Panc1 (cell line): ENCODE data around the gene INPP5A. TPM values are rescaled to one million over a fixed set of nuclear protein-coding genes. Genes with fewer than 3 reads are reported as not detected.

Source experiments
- ATAC-seq: fragments of 200-7000 bp; cut with Tn5 transposase; 2 replicates; pipeline ENCODE4 v1.9.1; 2020; ENCODE audit warnings: mild to moderate bottlenecking, moderate library complexity
- BruUV-seq: library from RNA; stranded (reverse); fragments of 400-500 nt; replicated peaks from 2 replicates; lab custom pipeline; 2021; lab: Mats Ljungman, UMichigan
- CTCF ChIA-PET: fragments of 300-600 bp; sonication (Branson Sonifier 250); formaldehyde crosslinking; loops from one replicate; lab custom pipeline; 2022; ENCODE audit warnings: antibody characterized with exemption; lab: Charles Lee
- POLR2A ChIA-PET: fragments of 300-600 bp; sonication (Branson Sonifier 250); formaldehyde crosslinking; loops from one replicate; lab custom pipeline; 2022; ENCODE audit warnings: antibody characterized with exemption; lab: Charles Lee
- DNase-seq: peaks from one replicate; pipeline ENCODE4 v3.0.0-alpha.2; 2010; ENCODE audit warnings: low read depth, low spot score
- H3K27ac ChIP-seq: 2 replicates; pipeline ENCODE4 v1.5.1; 2011; ENCODE audit warnings: mild to moderate bottlenecking, low read length, inconsistent platforms
- H3K27me3 ChIP-seq: fragments of 200-500 bp; sonication (Bioruptor generic); 2 replicates; pipeline ENCODE4 v1.6.0; 2014; ENCODE audit warnings: low read length, inconsistent platforms; ENCODE audit not compliant: control insufficient read depth, insufficient read depth
- H3K36me3 ChIP-seq: fragments of 200-500 bp; sonication (Bioruptor generic); 2 replicates; pipeline ENCODE4 v1.5.1; 2014; ENCODE audit warnings: inconsistent platforms, mild to moderate bottlenecking, low read length, moderate library complexity; ENCODE audit not compliant: control insufficient read depth, insufficient read depth
- H3K4me1 ChIP-seq: 2 replicates; pipeline ENCODE4 v1.5.1; 2011; ENCODE audit warnings: inconsistent platforms, mild to moderate bottlenecking, low read length, moderate library complexity; ENCODE audit not compliant: control insufficient read depth, insufficient read depth
- H3K4me3 ChIP-seq, 2 experiments: 2 replicates each; pipeline ENCODE4 v1.5.1; 2011 to 2012; ENCODE audit warnings: low read depth in 2 of 2, low read length in 2 of 2, mild to moderate bottlenecking in 2 of 2, inconsistent platforms in 1 of 2, moderate library complexity in 1 of 2
- H3K9me3 ChIP-seq: fragments of 200-500 bp; sonication (Bioruptor generic); 2 replicates; pipeline ENCODE4 v1.5.1; 2014; ENCODE audit warnings: low read depth, mild to moderate bottlenecking, inconsistent platforms, low read length, moderate library complexity; ENCODE audit not compliant: control insufficient read depth, insufficient read depth
- CTCF ChIP-seq: fragments of 450-650 bp; IDR thresholded peaks from 2 replicates; pipeline ENCODE4 v1.5.1; 2017; ENCODE audit warnings: mild to moderate bottlenecking
- POLR2AphosphoS5 ChIP-seq: IDR thresholded peaks from 2 replicates; pipeline ENCODE4 v1.6.1; 2012; ENCODE audit warnings: mild to moderate bottlenecking, low read depth, low read length, moderate library complexity
- REST ChIP-seq, 2 experiments: IDR thresholded peaks; 2 replicates each; pipeline ENCODE4 v1.6.1; 2011 to 2012; ENCODE audit warnings: low read depth in 2 of 2, control low read depth in 1 of 2, low read length in 1 of 2, mild to moderate bottlenecking in 1 of 2, moderate library complexity in 1 of 2; ENCODE audit not compliant: insufficient read depth in 1 of 2
- SIN3A ChIP-seq: IDR thresholded peaks from 2 replicates; pipeline ENCODE4 v1.6.1; 2012; ENCODE audit warnings: low read depth, mild to moderate bottlenecking, low read length, moderate library complexity, borderline replicate concordance; ENCODE audit not compliant: insufficient read depth
- TCF7L2 ChIP-seq: IDR thresholded peaks from 2 replicates; pipeline ENCODE4 v1.6.1; 2011; ENCODE audit warnings: mild to moderate bottlenecking, low read depth, low read length, inconsistent platforms
- in situ Hi-C: cut with HindIII; loops from 2 replicates; pipeline ENCODE4 v1.10.0; 2016; ENCODE audit warnings: low sequenced_read_pairs, low pct_unique_long_range_greater_than_20kb
- intact Hi-C: fragments of 100-400 bp; cut with micrococcal nuclease; formaldehyde crosslinking; loops from one replicate; pipeline ENCODE4 v1.10.0; 2022; ENCODE audit not compliant: unreplicated experiment
- total RNA-seq: library from RNA; stranded (reverse); gene quantifications from one replicate; pipeline ENCODE4 v1.2.1, GENCODE V29; 2021; ENCODE audit not compliant: unreplicated experiment

INPP5A gene
- total RNA-seq, 1 experiment from 2014 or later: 60.0 TPM

DNA sequence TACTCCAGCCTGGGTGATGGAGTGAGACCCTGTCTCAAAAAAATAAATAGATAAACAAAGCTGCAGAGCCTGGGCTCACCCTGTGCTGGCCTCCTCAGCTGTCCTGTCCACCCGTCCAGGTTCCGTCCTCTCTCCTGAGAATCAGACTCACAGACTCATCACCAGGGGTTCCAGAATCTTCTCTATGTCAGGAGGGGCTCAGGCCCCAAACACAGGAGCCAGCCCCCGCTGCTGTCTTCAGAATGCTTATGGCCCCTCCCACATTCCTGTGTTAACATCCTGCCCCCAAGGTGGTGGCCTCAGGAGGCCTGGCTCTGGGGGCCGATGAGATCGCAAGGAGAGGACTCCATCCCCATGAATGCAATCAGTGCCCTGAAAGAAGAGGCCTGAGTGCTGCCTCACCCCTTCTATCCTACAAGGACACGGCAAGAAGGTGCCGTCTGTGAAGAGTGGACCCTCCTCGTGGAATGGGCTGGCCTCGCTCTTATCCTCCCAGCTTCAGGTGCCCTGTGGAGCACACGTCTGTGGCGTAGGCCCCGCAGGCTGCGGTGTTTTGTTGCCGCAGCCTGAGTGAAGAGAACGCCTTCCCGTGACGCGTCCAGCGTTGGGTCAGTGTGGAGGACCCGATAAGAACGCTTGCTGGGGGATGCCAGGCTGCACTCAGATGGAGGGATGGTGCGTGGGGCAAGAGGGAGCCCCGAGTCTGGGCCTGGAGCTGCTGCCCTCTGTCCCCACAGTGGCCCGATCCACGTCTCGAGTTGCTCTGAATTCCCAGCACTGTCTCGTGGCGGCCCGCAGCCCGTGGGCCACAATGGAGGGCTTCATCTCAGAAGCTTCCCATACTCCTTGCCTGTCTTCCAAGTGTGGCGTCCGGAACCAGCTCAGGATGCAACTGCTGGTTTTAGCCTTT lies 77.1 kb downstream of the INPP5A start:
- H3K4me1 ChIP-seq: no peaks in the 10 kb centered on the region
- no peak overlapping the region for H3K27ac ChIP-seq
- H3K9me3 ChIP-seq: no peaks in the 10 kb centered on the region
- DNase-seq: no peak
- BruUV-seq: no TSS peak
- intact Hi-C loops (no loop called here), in situ Hi-C loops (no loop called here)
- no peak for ATAC-seq
- TF ChIP-seq REST (IDR thresholded peaks at IDR 0.05; ENCODE audit: insufficient read depth in 1 of 2, low read depth in 2 of 2, low read length in 1 of 2): no peak
- no peak for TF ChIP-seq TCF7L2
- TF ChIP-seq POLR2AphosphoS5: no peak
- no peak for TF ChIP-seq CTCF
- no peak for TF ChIP-seq SIN3A
- ChIA-PET CTCF (no interaction called here), POLR2A (no interaction called here)
- no peaks in the 10 kb centered on the region for H3K27me3 ChIP-seq
- H3K36me3 ChIP-seq: no peaks in the 10 kb centered on the region
- H3K4me3 ChIP-seq: no peak overlapping the region

GRCh38 chr10:132615341-132616169 lies 78.0 kb downstream of the INPP5A start:
- no peaks in the 10 kb centered on the region for H3K4me1 ChIP-seq
- no peak for ATAC-seq
- intact Hi-C loops: no loop called here
- ChIA-PET POLR2A (no interaction called here), CTCF (no interaction called here)
- in situ Hi-C loops: no loop called here
- no peak for DNase-seq
- H3K27me3 ChIP-seq: no peaks in the 10 kb centered on the region
- no peak overlapping the region for H3K27ac ChIP-seq
- TF ChIP-seq SIN3A: no peak
- no peak for TF ChIP-seq REST (IDR thresholded peaks at IDR 0.05; ENCODE audit: insufficient read depth in 1 of 2, low read depth in 2 of 2, low read length in 1 of 2)
- no peak for TF ChIP-seq POLR2AphosphoS5
- no peak for TF ChIP-seq TCF7L2
- TF ChIP-seq CTCF: no peak
- no peak overlapping the region for H3K4me3 ChIP-seq
- H3K9me3 ChIP-seq: no peaks in the 10 kb centered on the region
- no TSS peak for BruUV-seq
- no peaks in the 10 kb centered on the region for H3K36me3 ChIP-seq
